Measurements from ENCODE around the gene EPHA3. TPM values are rescaled to one million over a fixed set of nuclear protein-coding genes. Genes with fewer than 3 reads are reported as not detected.

Gene EPHA3
- total RNA-seq, 1 donor from 2014 or later = 5.0 TPM

- Histone ChIP-seq H3K9me3 (ENCODE audit: insufficient read depth, low read depth, low read length) (no peaks in the 10 kb centered on the region), H3K36me3 (ENCODE audit: insufficient read depth, low read length) (no peaks in the 10 kb centered on the region), H3K4me1 (ENCODE audit: insufficient read depth, low read length) (no peaks in the 10 kb centered on the region), H3K27ac (ENCODE audit: low read depth, low read length) (no peak overlapping the region), H3K79me2 (ENCODE audit: insufficient read depth, low read length) (no peaks in the 10 kb centered on the region), H3K4me3 (ENCODE audit: insufficient read depth, low read depth, low read length) (no peak overlapping the region), H3K4me2 (ENCODE audit: low read length) (no peak overlapping the region), H2AFZ (ENCODE audit: low read depth, low read length) (no peak overlapping the region), H4K20me1 (ENCODE audit: insufficient read depth, low read length) (no peaks in the 10 kb centered on the region), H3K9ac (ENCODE audit: low read length) (no peak overlapping the region), H3K27me3 (ENCODE audit: insufficient read depth, low read length) (no peaks in the 10 kb centered on the region)
- no peaks in the 10 kb centered on the region for H3K27me3 Mint-ChIP-seq (ENCODE audit: low read depth, unreplicated experiment)
- TF ChIP-seq CTCF (IDR thresholded peaks at IDR 0.05; ENCODE audit: insufficient read depth, low read depth, low read length) = no peak
- TF ChIP-seq EZH2 (IDR thresholded peaks at IDR 0.05; ENCODE audit: insufficient read depth, low read length) = no peak
- H3K27ac Mint-ChIP-seq (ENCODE audit: unreplicated experiment) = no peak overlapping the region
- DNase-seq (ENCODE audit: low read depth) (no peak), FAIRE-seq (no peak)
- no peaks in the 10 kb centered on the region for H3K36me3 Mint-ChIP-seq (ENCODE audit: low read depth, unreplicated experiment)
- H3K4me3 Mint-ChIP-seq (ENCODE audit: unreplicated experiment) = no peak overlapping the region
- H3K9me3 Mint-ChIP-seq (ENCODE audit: unreplicated experiment) = no peaks in the 10 kb centered on the region
- H3K4me1 Mint-ChIP-seq (ENCODE audit: low read depth, unreplicated experiment) = no peaks in the 10 kb centered on the region
Observed at GRCh38 chr3:89426060-89426459, 318.6 kb downstream of the EPHA3 start.

GRCh38 chr3:89434621-89435380 lies 327.4 kb downstream of the EPHA3 start:
- no peak overlapping the region for H3K4me3 ChIP-seq (ENCODE audit: insufficient read depth, low read depth, low read length)
- H3K36me3 Mint-ChIP-seq (ENCODE audit: low read depth, unreplicated experiment) = no peaks in the 10 kb centered on the region
- no peak for FAIRE-seq

More at GRCh38 chr3:89434621-89435380, 327.4 kb downstream of the EPHA3 start:
- Mint-ChIP-seq H3K27me3 (ENCODE audit: low read depth, unreplicated experiment) (no peaks in the 10 kb centered on the region), H3K4me1 (ENCODE audit: low read depth, unreplicated experiment) (peaks cover 3% of the 10 kb centered on the region), H3K4me3 (ENCODE audit: unreplicated experiment) (no peak overlapping the region), H3K9me3 (ENCODE audit: unreplicated experiment) (no peaks in the 10 kb centered on the region), H3K27ac (ENCODE audit: unreplicated experiment) (no peak overlapping the region)
- no peak for TF ChIP-seq CTCF (IDR thresholded peaks at IDR 0.05; ENCODE audit: insufficient read depth, low read depth, low read length)
- TF ChIP-seq EZH2 (IDR thresholded peaks at IDR 0.05; ENCODE audit: insufficient read depth, low read length) = no peak
- H3K79me2 ChIP-seq (ENCODE audit: insufficient read depth, low read length) = no peaks in the 10 kb centered on the region
- peak overlapping the region; percentile 71 for H3K4me2 ChIP-seq (ENCODE audit: low read length)
- H3K9me3 ChIP-seq (ENCODE audit: insufficient read depth, low read depth, low read length) = no peaks in the 10 kb centered on the region
- H3K27ac ChIP-seq (ENCODE audit: low read depth, low read length) = no peak overlapping the region
- H2AFZ ChIP-seq (ENCODE audit: low read depth, low read length) = peak overlapping the region; percentile 52
- H3K27me3 ChIP-seq (ENCODE audit: insufficient read depth, low read length) = no peaks in the 10 kb centered on the region
- H3K36me3 ChIP-seq (ENCODE audit: insufficient read depth, low read length) = no peaks in the 10 kb centered on the region
- H4K20me1 ChIP-seq (ENCODE audit: insufficient read depth, low read length) = no peaks in the 10 kb centered on the region
- peaks cover 8% of the 10 kb centered on the region for H3K4me1 ChIP-seq (ENCODE audit: insufficient read depth, low read length)
- H3K9ac ChIP-seq (ENCODE audit: low read length) = no peak overlapping the region
- peak; percentile 12 for DNase-seq (ENCODE audit: low read depth)

Measured in astrocyte (in vitro differentiated cells and primary cell).